MCF 10A (cell line): Measurements from ENCODE around the gene SYT17. TPM values are rescaled to one million over a fixed set of nuclear protein-coding genes. Genes with fewer than 3 reads are reported as not detected.

Experiments used
- BruUV-seq: library from RNA; stranded (reverse); fragments of 400-500 nt; replicated peaks from 2 replicates; lab custom pipeline; 2021; lab: Mats Ljungman, UMichigan
- CTCF ChIA-PET: fragments of 300-600 bp; sonication (Branson Sonifier 250); formaldehyde crosslinking; extraction: SDS; loops from one replicate; lab custom pipeline; 2021; ENCODE audit warnings: antibody characterized with exemption, inconsistent platforms; lab: Yijun Ruan, JAX
- POLR2A ChIA-PET: fragments of 300-600, 350-650 bp; sonication (Branson Sonifier 250); formaldehyde crosslinking; extraction: SDS; loops from one replicate; lab custom pipeline; 2020; ENCODE audit warnings: antibody characterized with exemption, inconsistent platforms; lab: Yijun Ruan, JAX
- DNase-seq: peaks from one replicate; pipeline ENCODE4 v3.0.0-alpha.2; 2018; ENCODE audit not compliant: unreplicated experiment
- H3K27ac Mint-ChIP-seq: one replicate; pipeline ENCODE4 v1.8.0; 2022; ENCODE audit warnings: mild to moderate bottlenecking, low read depth, mixed read lengths; ENCODE audit not compliant: unreplicated experiment
- H3K27me3 Mint-ChIP-seq: one replicate; pipeline ENCODE4 v1.8.0; 2022; ENCODE audit warnings: mixed read lengths; ENCODE audit not compliant: insufficient read depth, unreplicated experiment
- H3K36me3 Mint-ChIP-seq: one replicate; pipeline ENCODE4 v1.8.0; 2022; ENCODE audit warnings: mild to moderate bottlenecking, moderate library complexity, mixed read lengths; ENCODE audit not compliant: insufficient read depth, unreplicated experiment
- H3K4me1 Mint-ChIP-seq: one replicate; pipeline ENCODE4 v1.8.0; 2022; ENCODE audit warnings: mixed read lengths; ENCODE audit not compliant: insufficient read depth, unreplicated experiment
- H3K4me3 Mint-ChIP-seq: one replicate; pipeline ENCODE4 v1.8.0; 2022; ENCODE audit warnings: mild to moderate bottlenecking, moderate library complexity, mixed read lengths; ENCODE audit not compliant: unreplicated experiment
- H3K9me3 Mint-ChIP-seq: one replicate; pipeline ENCODE4 v1.8.0; 2022; ENCODE audit warnings: mixed read lengths; ENCODE audit not compliant: unreplicated experiment
- CTCF ChIP-seq: fragments of 200-600 bp; IDR thresholded peaks from one replicate; pipeline ENCODE4 v1.8.0; 2022; ENCODE audit warnings: antibody characterized with exemption, mild to moderate bottlenecking; ENCODE audit not compliant: unreplicated experiment
- intact Hi-C: fragments of 100-400 bp; cut with micrococcal nuclease; formaldehyde crosslinking; loops from 2 replicates; pipeline ENCODE4 v1.14.1; 2022
- total RNA-seq: library from RNA; stranded (reverse); gene quantifications from 2 replicates; pipeline ENCODE4 v1.2.3, GENCODE V29; 2022

The SYT17 gene
- total RNA-seq, 1 experiment from 2014 or later, result not detected

GRCh38 chr16:19299565-19299964 is 131.5 kb downstream of the SYT17 start:
- no peak for TF ChIP-seq CTCF
- Mint-ChIP-seq H3K36me3 (no peaks in the 10 kb centered on the region), H3K27me3 (peaks cover 51% of the 10 kb centered on the region)

DNA sequence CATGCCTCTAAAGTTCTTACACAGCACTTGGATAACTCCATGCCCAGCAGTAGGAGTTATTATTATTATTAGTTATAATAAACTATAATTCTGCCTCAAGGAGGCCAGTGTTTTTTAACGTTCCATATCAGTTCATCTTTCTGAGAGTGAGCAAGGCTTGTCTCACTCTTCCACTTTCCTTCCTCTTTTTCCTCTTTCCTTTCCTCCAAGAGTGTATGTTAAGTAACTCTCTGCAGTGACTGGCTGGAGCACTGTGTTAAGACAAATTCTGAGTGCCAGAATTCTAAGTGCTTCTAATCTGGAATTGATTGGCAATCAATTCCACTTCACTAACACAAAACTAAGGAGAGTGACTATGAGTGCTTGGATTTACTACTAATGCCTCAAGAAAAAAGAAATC is 133.9 kb downstream of the SYT17 start:
- intact Hi-C loops, result no loop called here
- no peak for DNase-seq
- TF ChIP-seq CTCF, result no peak
- ChIA-PET CTCF (no interaction called here), POLR2A (no interaction called here)
- no peaks in the 10 kb centered on the region for H3K36me3 Mint-ChIP-seq
- H3K9me3 Mint-ChIP-seq, result no peaks in the 10 kb centered on the region
- H3K27ac Mint-ChIP-seq, result no peak overlapping the region
- H3K4me3 Mint-ChIP-seq, result no peak overlapping the region
- no TSS peak for BruUV-seq
- H3K4me1 Mint-ChIP-seq, result no peaks in the 10 kb centered on the region
- H3K27me3 Mint-ChIP-seq, result peaks cover 41% of the 10 kb centered on the region

More at GRCh38 chr16:19299565-19299964, 131.5 kb downstream of the SYT17 start:
- POLR2A ChIA-PET, result interaction anchor here (1.2 kb wide), 1 partner anchor 18 kb away, joined by 3 read pairs; no protein-coding TSS in a partner anchor
- Mint-ChIP-seq H3K27ac (no peak overlapping the region), H3K4me3 (no peak overlapping the region), H3K4me1 (no peaks in the 10 kb centered on the region), H3K9me3 (no peaks in the 10 kb centered on the region)
- no TSS peak for BruUV-seq
- CTCF ChIA-PET, result interaction anchor here (0.6 to 0.8 kb wide), 2 partner anchors 13 to 139 kb away, joined by 3 read pairs; no protein-coding TSS in a partner anchor
- no peak for DNase-seq
- intact Hi-C loops, result no loop called here

GRCh38 chr16:19304750-19305149 is 136.7 kb downstream of the SYT17 start:
- no peak overlapping the region for H3K4me3 Mint-ChIP-seq
- peak; percentile 16 for DNase-seq
- POLR2A ChIA-PET, result no interaction called here
- H3K27me3 Mint-ChIP-seq, result peaks cover 21% of the 10 kb centered on the region
- no peaks in the 10 kb centered on the region for H3K4me1 Mint-ChIP-seq
- no peak overlapping the region for H3K27ac Mint-ChIP-seq
- no peaks in the 10 kb centered on the region for H3K9me3 Mint-ChIP-seq
- TF ChIP-seq CTCF, result no peak
- no peaks in the 10 kb centered on the region for H3K36me3 Mint-ChIP-seq
- no TSS peak for BruUV-seq
- intact Hi-C loops, result no loop called here
- CTCF ChIA-PET, result interaction anchor here (0.6 to 0.7 kb wide), 3 partner anchors 24 to 89 kb away, joined by 3 to 4 read pairs (median 3); no protein-coding TSS in a partner anchor

DNA sequence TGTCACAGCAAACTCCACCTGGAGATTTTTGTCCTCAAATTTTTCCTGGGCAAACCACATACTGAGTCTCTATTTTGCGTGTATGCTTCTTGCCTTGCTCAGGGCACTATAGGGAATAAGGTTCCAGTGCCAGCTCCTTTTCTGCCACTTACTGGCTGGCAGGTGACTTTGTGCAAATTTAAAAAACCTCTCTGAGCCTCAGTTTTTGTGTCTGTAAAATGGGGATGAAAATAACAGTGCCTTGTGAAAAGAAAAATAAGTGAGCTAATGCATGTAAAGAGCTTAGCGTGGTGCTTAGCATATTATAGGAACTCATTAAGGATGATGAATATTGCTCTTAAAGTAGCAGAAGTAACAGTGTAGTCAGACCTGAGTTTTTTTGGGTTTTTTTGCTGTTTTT is 137.4 kb downstream of the SYT17 start:
- no peak for DNase-seq
- TF ChIP-seq CTCF, result no peak
- BruUV-seq, result no TSS peak
- H3K4me3 Mint-ChIP-seq, result no peak overlapping the region
- ChIA-PET CTCF (interaction anchor here (0.6 to 0.7 kb wide), 3 partner anchors 24 to 88 kb away, joined by 3 to 4 read pairs (median 3); no protein-coding TSS in a partner anchor), POLR2A (no interaction called here)
- H3K4me1 Mint-ChIP-seq, result no peaks in the 10 kb centered on the region
- no peaks in the 10 kb centered on the region for H3K9me3 Mint-ChIP-seq
- H3K27me3 Mint-ChIP-seq, result peaks cover 18% of the 10 kb centered on the region
- H3K27ac Mint-ChIP-seq, result no peak overlapping the region
- intact Hi-C loops, result no loop called here
- H3K36me3 Mint-ChIP-seq, result no peaks in the 10 kb centered on the region
